ENCODE measurements around the gene SYNE2. TPM values are rescaled to one million over a fixed set of nuclear protein-coding genes. Genes with fewer than 3 reads are reported as not detected.

Gene SYNE2
- total and polyA plus RNA-seq, 10 of the 15 experiments (the other 5 are each of a cell fraction or from before 2014, with no cell fraction given), result 2.1 to 52.7 (median 38.1) TPM

GRCh38 chr14:64196056-64196455 lies 343.3 kb downstream of the SYNE2 start:
- ATAC-seq (no peak), FAIRE-seq (no peak), DNase-seq (ENCODE audit: low read depth, low spot score) (no peak)
- H3K36me3 ChIP-seq (ENCODE audit: control insufficient read depth in 2 of 2, insufficient read depth in 2 of 2, low read length in 1 of 2), result peaks cover 4 to 11% of the 10 kb centered on the region in 2 experiments; a peak in 3 of 4 replicates
- intact Hi-C loops (cut with micrococcal nuclease; ENCODE audit: unreplicated experiment) (loop anchor here (5.0 kb wide), 1 partner anchor 36 kb away; no protein-coding TSS in a partner anchor), in situ Hi-C loops (cut with MboI) (no loop called here)
- H3K27ac ChIP-seq (ENCODE audit: control insufficient read depth, insufficient read depth), result peak overlapping the region; percentile 68
- H3K4me1 ChIP-seq (ENCODE audit: control insufficient read depth, insufficient read depth, low read length), result peaks cover 30% of the 10 kb centered on the region
- ChIA-PET SMC1A (ENCODE audit: uncharacterized antibody, unreplicated experiment) (interaction anchor here (0.6 to 4.3 kb wide), 6 partner anchors 8 to 99 kb away, joined by 3 to 21 read pairs (median 4); partner anchors contain the start of gene ESR2), POLR2A (interaction anchor here (0.6 to 1.1 kb wide), 3 partner anchors 21 to 38 kb away, joined by 3 read pairs; no protein-coding TSS in a partner anchor), CTCF (interaction anchor here (1.0 to 2.7 kb wide), 4 partner anchors 35 to 107 kb away, joined by 3 to 12 read pairs (median 5); partner anchors contain the start of gene ESR2), RAD21 (ENCODE audit: unreplicated experiment) (interaction anchor here (0.9 to 2.9 kb wide), 6 partner anchors 23 to 101 kb away, joined by 3 to 12 read pairs (median 4); no protein-coding TSS in a partner anchor)
- no peaks in the 10 kb centered on the region for H3K27me3 ChIP-seq (replicated peaks in 1 of 2; ENCODE audit: control insufficient read depth in 2 of 2, insufficient read depth in 2 of 2, low read length in 1 of 2)
- H3K9me3 ChIP-seq (replicated peaks; ENCODE audit: control insufficient read depth, insufficient read depth, low read length), result no peaks in the 10 kb centered on the region
- H3K79me2 ChIP-seq (ENCODE audit: control insufficient read depth, insufficient read depth, low read length), result no peaks in the 10 kb centered on the region; the same call in none of the 2 replicates
- H4K20me1 ChIP-seq (ENCODE audit: control insufficient read depth, insufficient read depth), result no peaks in the 10 kb centered on the region
- no peak overlapping the region; the same call in 1 of the 2 replicates for H2AFZ ChIP-seq (ENCODE audit: control insufficient read depth, low read depth, low read length)
- BruUV-seq (replicated peaks), result no TSS peak
- WGBS (ENCODE audit: insufficient coverage, insufficient replicate concordance, low lambda C conversion rate, missing lambda C conversion rate), result 84% methylated on average over 5 of the region's 5 CpGs
- H3K9ac ChIP-seq (ENCODE audit: control insufficient read depth, insufficient read depth, low read length), result peak overlapping the region; percentile 46; the same call in 1 of the 2 replicates
- H3K4me2 ChIP-seq (ENCODE audit: control insufficient read depth, insufficient read depth), result peak overlapping the region; percentile 51
- H3K4me3 ChIP-seq, result no peak overlapping the region
- TF ChIP-seq BMI1 (IDR thresholded peaks at IDR 0.05; ENCODE audit: borderline replicate concordance) (no peak), BRCA1 (IDR thresholded peaks at IDR 0.05; ENCODE audit: low read depth, low read length) (no peak), TCF7 (IDR thresholded peaks at IDR 0.05; ENCODE audit: borderline replicate concordance) (no peak), SMC3 (IDR thresholded peaks at IDR 0.05; ENCODE audit: borderline replicate concordance, low read length) (no peak), SIN3A (IDR thresholded peaks at IDR 0.05; ENCODE audit: low read depth, low read length) (no peak), TBL1XR1 (IDR thresholded peaks at IDR 0.05; ENCODE audit: low read depth, low read length) (no peak), ZNF207 (IDR thresholded peaks at IDR 0.05; ENCODE audit: borderline replicate concordance) (no peak), BCL3 (IDR thresholded peaks at IDR 0.05; ENCODE audit: borderline replicate concordance, insufficient read depth, low read depth, low read length, poor library complexity, severe bottlenecking) (no peak), CHD1 (IDR thresholded peaks at IDR 0.05; ENCODE audit: low read depth, low read length) (no peak), SUPT20H (IDR thresholded peaks at IDR 0.05; ENCODE audit: borderline replicate concordance, control insufficient read depth, low read depth, low read length) (no peak), RAD21 (IDR thresholded peaks at IDR 0.05; ENCODE audit: insufficient read depth, low read depth, low read length) (no peak), HDAC6 (IDR thresholded peaks at IDR 0.05; ENCODE audit: unreplicated experiment) (no peak)
- TF ChIP-seq, protein P1, sequence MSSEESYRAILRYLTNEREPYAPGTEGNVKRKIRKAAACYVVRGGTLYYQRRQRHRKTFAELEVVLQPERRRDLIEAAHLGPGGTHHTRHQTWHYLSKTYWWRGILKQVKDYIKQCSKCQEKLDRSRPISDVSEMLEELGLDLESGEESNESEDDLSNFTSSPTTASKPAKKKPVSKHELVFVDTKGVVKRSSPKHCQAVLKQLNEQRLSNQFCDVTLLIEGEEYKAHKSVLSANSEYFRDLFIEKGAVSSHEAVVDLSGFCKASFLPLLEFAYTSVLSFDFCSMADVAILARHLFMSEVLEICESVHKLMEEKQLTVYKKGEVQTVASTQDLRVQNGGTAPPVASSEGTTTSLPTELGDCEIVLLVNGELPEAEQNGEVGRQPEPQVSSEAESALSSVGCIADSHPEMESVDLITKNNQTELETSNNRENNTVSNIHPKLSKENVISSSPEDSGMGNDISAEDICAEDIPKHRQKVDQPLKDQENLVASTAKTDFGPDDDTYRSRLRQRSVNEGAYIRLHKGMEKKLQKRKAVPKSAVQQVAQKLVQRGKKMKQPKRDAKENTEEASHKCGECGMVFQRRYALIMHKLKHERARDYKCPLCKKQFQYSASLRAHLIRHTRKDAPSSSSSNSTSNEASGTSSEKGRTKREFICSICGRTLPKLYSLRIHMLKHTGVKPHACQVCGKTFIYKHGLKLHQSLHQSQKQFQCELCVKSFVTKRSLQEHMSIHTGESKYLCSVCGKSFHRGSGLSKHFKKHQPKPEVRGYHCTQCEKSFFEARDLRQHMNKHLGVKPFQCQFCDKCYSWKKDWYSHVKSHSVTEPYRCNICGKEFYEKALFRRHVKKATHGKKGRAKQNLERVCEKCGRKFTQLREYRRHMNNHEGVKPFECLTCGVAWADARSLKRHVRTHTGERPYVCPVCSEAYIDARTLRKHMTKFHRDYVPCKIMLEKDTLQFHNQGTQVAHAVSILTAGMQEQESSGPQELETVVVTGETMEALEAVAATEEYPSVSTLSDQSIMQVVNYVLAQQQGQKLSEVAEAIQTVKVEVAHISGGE (CRISPR knock-in tag; IDR thresholded peaks at IDR 0.05), result no peak
- TF ChIP-seq, protein P2, sequence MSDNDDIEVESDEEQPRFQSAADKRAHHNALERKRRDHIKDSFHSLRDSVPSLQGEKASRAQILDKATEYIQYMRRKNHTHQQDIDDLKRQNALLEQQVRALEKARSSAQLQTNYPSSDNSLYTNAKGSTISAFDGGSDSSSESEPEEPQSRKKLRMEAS (IDR thresholded peaks at IDR 0.05; ENCODE audit: low read depth, low read length), result no peak
- TF ChIP-seq, protein P3, sequence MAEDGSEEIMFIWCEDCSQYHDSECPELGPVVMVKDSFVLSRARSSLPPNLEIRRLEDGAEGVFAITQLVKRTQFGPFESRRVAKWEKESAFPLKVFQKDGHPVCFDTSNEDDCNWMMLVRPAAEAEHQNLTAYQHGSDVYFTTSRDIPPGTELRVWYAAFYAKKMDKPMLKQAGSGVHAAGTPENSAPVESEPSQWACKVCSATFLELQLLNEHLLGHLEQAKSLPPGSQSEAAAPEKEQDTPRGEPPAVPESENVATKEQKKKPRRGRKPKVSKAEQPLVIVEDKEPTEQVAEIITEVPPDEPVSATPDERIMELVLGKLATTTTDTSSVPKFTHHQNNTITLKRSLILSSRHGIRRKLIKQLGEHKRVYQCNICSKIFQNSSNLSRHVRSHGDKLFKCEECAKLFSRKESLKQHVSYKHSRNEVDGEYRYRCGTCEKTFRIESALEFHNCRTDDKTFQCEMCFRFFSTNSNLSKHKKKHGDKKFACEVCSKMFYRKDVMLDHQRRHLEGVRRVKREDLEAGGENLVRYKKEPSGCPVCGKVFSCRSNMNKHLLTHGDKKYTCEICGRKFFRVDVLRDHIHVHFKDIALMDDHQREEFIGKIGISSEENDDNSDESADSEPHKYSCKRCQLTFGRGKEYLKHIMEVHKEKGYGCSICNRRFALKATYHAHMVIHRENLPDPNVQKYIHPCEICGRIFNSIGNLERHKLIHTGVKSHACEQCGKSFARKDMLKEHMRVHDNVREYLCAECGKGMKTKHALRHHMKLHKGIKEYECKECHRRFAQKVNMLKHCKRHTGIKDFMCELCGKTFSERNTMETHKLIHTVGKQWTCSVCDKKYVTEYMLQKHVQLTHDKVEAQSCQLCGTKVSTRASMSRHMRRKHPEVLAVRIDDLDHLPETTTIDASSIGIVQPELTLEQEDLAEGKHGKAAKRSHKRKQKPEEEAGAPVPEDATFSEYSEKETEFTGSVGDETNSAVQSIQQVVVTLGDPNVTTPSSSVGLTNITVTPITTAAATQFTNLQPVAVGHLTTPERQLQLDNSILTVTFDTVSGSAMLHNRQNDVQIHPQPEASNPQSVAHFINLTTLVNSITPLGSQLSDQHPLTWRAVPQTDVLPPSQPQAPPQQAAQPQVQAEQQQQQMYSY (CRISPR knock-in tag; IDR thresholded peaks at IDR 0.05), result no peak
